NCI-H2196 (cell line): ENCODE measurements around the gene TRABD2A.
"Not testable (repeated sequence)": the region's sequence is repeated elsewhere in the genome, so short reads cannot be mapped to it uniquely, and the experiment has no call there.

ENCODE experiments used
- DNase-seq: peaks from one replicate; lab custom pipeline; 2025; ENCODE audit not compliant: unreplicated experiment; lab: John Stamatoyannopoulos, UW

Gene TRABD2A

GRCh38 chr2:84880645-84881521 is at the start of gene TRABD2A:
Gene TRABD2A, minus strand, starts transcription at chr2:84881084. Its CDS starts 45 bp downstream, at chr2:84881039.
- no peak for DNase-seq

DNA sequence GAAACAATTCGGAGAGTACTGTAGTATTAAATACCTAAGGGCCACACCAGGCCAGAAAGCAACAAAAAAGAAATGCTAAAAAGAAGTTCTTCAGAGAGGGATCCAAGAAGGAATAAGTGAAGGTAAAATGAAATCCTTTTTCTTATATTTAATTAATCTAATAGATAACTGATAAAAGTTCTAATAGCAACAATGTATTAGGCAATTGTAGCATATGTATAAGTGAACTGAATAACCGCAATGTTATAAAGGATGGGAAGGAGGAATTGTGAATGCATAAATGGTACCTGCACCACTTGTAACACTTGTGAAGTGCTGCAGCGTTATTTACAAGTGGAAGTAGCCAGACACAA is 46.4 kb upstream of the TRABD2A start:
- DNase-seq: no peak

DNA sequence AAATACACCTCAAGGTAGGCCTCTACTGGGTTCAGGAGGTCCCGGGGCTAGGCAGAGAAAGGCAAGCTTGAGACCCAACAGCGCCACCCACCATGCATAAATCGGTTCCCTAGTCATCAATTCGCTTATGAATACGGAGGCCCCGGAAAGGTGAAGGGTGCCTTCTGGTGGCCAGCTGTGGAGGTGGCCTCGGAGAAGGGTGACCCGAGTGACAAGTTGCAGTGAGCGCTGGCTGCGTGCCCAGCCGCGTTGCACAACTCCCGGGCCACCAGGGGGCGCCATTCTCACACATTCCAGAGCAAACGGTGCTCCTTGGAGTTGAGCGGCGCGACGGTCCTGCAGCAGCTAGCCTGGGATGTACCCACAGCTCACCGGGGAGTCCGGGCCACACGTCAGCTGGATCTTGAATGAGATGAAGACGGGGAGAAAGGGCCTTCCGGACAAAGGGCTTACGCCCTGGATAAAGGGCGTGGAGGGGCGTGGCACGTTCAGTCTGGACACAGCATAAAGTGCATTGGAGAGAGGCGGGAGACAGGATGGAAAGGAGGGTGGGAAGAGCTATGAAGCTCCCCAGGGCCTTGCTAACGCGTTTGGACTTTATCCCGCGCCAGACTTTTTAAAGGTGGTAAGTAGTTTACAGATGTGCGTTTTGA is 45.0 kb upstream of the TRABD2A start:
- peak; percentile 79 for DNase-seq

DNA sequence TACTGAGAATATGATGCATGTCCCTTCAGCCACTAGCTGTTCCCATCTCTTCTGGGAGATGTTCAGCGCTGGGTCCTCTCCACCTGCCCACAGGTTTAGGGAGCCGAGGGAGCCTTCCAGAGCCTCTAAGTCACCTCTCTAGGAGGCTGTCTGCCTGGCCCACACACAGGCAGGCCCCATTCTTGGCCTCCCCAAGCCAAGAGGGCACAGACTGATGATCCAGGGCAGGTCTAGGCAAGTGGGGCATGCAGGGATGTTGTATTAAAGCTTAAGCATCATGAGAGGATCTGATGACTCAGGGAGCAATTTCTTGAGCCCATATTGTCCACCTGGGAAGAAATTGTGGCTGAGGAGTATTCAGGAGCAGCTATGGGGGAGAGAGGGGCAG is 44.4 kb upstream of the TRABD2A start:
- no peak for DNase-seq

GRCh38 chr2:84924173-84925106 is 43.6 kb upstream of the TRABD2A start:
- DNase-seq: no peak

GRCh38 chr2:84923009-84923408 is 42.1 kb upstream of the TRABD2A start:
- DNase-seq: no peak

- no peak for DNase-seq
These were observed 39.1 kb upstream of the TRABD2A start for GRCh38 chr2:84919885-84920580.

DNA sequence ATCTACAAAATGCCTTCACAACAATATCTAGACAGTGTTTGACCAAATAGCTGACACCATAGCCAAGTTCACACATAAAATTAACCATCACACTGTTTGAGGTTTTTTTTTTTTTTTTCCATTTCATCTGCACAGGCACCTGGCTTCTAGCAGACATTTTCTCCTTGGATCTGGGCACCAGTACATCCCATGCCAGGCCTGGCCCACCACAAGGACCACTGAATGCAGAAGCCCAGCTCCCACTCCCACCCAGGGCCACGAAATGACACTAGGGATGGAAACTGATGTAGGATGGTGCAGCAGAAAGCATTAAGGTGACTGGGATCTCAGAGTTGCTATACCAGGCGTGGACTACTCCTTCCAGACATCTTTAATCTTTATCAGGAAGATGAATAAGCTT is 37.5 kb upstream of the TRABD2A start:
- no peak for DNase-seq

DNA sequence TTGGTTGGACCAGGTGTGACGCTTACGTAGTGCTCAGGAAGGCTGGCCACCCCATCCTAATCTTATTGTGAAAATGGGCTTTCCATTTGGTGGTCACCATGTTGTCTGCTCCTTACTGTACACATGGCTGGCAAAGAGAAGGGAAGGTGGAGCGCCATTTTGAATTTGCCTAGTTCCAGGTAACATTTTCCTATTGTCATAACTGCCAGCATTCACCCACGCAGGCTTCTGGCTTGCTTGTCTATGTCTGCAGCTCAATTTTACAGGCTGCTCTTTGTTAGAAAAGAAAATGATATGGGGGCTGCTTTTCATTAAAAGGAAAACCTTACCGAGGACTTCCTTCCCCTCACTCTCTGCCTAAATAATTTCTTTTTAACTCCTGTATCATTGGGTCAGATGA is 36.9 kb upstream of the TRABD2A start:
- not testable (repeated sequence) for DNase-seq

DNA sequence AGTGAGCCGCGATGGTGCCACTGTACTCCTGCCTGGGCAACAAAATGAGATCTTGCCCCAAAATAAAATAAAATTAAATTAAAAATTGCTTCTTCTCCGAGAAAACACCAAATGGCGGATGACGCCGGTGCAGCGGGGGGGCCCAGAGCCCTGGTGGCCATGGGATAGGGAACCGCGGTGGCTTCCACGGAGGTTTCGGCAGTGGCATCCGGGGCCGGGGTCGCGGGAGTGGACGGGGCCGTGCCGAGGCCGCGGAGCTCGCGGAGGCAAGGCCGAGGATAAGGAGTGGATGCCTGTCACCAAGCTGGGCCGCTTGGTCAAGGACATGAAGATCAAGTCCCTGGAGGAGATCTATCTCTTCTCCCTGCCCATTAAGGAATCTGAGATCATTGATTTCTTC is 34.8 kb upstream of the TRABD2A start:
- DNase-seq: not testable (repeated sequence)

DNA sequence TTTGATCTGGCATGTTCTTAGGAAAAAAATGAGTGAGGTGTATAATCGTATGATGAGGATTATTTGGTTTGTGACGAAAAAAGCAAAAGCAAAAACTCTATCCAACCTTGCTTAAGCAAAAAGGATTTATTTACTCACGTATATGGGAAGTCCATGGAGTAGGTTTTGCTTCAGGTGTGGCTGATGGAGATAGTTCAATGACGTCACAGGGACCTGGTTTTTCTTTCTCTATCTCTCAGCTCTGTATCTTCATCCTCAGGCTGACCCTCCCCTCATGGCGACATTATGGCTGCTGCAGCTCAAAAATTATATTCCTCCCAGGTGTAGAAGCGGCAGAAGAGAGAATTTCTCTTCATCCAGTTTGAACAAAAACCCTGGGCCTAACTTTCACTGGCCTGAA is 33.5 kb upstream of the TRABD2A start:
- no peak for DNase-seq

DNA sequence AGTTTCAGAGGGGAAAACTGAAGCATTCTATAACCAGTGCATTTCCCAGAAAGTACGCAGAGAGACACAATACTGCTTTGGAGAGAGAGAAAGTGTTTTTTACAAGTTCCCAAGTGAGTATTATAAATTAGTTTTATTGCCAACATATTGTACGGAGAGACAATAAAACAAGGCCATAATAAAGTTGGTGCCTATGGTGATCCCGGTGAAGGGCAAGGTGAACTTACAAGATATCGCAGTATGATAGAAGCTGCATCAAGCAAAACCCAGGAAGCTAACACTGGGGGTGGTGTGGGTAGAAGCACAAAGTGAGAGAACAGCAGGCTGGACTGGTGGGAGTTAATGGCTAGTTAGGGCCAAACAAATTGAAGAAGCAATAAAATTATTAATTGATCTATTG is 32.1 kb upstream of the TRABD2A start:
- DNase-seq: no peak

- no peak for DNase-seq
These were observed 30.3 kb upstream of the TRABD2A start for GRCh38 chr2:84911135-84911678.

- no peak for DNase-seq
These were observed 28.2 kb upstream of the TRABD2A start for GRCh38 chr2:84908948-84909713.

DNA sequence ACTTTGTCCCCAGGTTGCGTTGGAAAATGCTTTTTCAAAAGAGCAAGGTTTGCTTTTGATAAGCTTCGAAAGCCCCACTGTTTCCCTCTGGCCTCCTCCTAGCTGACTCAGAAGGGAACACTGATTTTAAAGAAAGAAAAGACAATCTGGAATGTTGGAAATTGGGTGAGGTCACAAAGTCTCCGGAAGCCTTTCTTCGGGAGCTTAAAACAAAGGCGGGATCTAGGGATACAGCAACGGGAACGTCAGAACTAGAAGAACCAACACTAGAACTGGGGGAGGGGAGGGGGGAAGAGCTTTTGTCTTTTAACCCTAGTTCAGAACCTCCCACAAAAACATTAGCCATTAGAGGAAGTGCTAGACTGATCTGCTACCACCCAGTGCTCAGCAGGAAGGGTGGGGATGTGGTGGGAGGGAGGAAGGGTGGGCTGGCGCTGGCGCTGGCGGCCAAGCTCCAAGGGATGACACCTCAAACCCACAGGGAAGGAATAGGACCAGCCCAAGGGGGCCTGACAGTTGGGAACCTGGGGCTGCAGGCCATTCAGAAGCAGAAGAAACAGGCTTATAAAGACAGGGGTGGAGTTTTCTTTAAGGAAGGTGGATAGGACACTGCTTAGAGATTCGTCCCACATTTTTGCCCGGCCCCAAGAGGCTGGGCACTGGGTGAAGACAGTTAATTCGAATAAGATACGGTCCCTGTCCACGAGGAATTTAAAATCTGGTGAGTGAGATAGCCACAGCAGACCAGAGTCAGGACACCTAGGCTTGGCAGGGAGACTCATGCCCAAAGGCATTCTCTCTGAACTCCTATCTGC is 26.2 kb upstream of the TRABD2A start:
- DNase-seq: no peak

DNA sequence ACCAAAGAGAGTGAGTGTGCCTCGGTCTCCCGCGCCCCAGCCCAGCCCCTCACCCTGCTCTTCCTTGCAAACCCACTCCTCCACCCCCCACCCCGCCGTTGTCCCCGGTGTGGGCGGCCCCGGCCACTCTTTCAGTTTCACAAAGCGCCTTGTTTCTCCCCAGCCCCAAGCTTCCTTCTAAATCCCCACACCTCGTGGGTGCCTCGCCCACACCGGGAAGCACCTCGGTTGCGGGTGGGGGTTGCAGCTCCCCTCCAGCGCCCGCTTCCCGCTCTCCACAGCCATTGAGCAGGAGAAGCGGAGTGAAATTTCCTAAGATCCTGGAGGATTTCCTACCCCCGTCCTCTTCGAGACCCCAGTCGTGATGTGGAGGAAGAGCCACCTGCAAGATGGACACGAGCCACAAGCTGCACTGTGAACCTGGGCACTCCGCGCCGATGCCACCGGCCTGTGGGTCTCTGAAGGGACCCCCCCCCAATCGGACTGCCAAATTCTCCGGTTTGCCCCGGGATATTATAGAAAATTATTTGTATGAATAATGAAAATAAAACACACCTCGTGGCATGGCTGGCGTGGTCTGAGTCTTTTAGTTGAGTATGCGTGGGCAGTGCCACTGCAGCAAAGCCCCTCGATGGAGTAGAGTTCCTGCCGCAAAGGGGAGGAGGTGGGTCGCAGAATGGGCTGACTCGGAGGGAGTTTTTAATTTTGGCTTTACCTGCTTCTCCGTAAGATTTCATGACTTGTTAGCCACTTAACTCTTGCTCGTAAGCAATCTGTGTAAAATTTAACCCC is 25.4 kb upstream of the TRABD2A start:
- DNase-seq: no peak

DNA sequence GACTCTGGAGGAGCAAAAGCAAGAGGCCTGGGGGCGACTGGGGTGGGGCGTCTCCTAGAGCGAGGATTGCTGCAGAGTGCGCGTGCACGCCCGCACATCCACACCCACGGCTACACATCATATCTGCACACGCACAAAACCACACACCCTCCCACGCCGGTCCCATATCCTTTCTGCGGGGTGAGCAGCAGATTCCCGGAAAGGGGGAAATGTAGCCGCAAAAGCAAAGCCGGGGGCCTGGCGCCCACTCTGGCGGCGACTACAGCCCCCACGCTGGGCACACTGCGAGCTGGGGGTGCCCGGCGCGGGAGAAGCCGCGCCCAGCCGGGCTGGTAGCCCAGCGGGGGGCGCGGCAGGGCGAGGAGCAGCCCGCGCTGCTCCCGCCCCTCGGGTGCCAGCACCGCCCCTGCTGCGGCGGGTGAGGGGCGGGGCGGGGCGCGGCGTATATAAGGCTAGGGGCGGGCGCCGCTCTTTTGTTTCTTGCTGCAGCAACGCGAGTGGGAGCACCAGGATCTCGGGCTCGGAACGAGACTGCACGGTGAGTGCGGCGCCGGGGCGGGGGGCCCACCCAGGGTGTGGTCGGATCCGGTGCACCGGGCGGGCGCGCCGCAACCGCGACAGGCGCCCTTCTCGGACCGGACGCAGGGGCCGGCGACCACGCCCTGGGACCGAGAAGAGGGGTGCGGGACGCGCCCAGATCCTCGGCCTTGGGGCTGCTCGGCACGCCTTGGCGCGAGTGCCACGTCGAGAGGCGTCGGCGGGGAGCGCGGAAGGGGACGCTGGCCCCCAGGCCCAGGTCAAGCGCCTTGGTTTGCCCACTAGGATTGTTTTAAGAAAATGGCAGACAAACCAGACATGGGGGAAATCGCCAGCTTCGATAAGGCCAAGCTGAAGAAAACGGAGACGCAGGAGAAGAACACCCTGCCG is 24.6 kb upstream of the TRABD2A start, which contains the start of gene TMSB10:
Gene TMSB10 (plus strand): TSS at position 476 of the 927 bp plus-strand sequence.
- peak; percentile 57 for DNase-seq
